ENCODE results near the gene HOPX. TPM values are rescaled to one million over a fixed set of nuclear protein-coding genes. Genes with fewer than 3 reads are reported as not detected.
"Not testable (repeated sequence)": the region's sequence is repeated elsewhere in the genome, so short reads cannot be mapped to it uniquely, and the experiment has no call there.

Gene HOPX
- total and polyA plus RNA-seq, 4 donors = 137 to 353 (median 325) TPM

DNA sequence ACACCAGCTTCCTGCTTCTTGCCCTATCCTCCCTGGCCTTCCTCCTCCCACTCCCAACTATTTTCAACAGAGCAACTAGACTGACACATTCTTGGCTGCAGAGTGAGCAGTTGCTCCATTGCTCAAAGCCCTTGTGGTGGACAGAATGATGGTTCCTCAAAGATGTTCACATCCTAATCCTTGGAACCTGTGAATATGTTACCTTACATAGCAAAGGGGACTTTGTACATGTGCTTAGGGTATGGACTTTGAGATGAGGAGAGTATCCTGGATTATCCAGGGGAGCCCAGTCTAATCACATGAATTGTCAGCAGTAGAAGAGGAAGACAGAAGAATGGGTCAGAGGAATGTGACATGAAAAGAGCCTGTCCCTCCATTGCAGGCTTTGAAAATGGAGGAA is 24.9 kb upstream of the HOPX start:
- no peak for DNase-seq (ENCODE audit: low read depth in 4 of 6, low spot score in 6 of 6)
- Histone ChIP-seq H3K4me3 (ENCODE audit: low read depth, low read length) (no peak overlapping the region), H3K4me1 (ENCODE audit: control insufficient read depth, insufficient read depth, low read length) (peaks cover 16% of the 10 kb centered on the region), H3K36me3 (ENCODE audit: control insufficient read depth, insufficient read depth, low read length) (no peaks in the 10 kb centered on the region), H3K27ac (ENCODE audit: low read depth, low read length) (no peak overlapping the region), H3K9me3 (ENCODE audit: control insufficient read depth, insufficient read depth, low read length) (no peaks in the 10 kb centered on the region), H3K27me3 (ENCODE audit: control insufficient read depth, insufficient read depth, low read length) (no peaks in the 10 kb centered on the region)

DNA sequence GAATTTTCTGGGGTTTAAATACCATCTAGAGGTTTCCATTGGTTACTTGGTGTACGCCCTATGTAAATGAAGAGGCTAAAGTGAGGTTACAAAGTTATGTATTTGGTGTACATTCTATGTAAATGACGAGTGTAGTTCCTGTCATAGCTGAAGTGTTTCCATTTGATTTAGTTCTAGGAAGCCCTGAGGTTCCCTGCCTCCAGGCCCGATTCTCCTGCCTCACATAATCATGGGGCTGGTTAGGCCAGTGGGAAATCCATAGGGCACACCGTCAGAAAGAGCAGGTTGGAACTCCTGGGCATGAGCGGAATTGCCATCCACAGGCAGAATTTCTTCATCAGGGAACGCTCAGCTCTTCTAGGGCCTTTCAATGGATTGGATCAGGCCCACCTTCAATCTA is 24.2 kb upstream of the HOPX start:
- 95% methylated on average over 5 of the region's 6 CpGs for WGBS (ENCODE audit: insufficient coverage)
- peak overlapping the region; percentile 83 for H3K27ac ChIP-seq (ENCODE audit: low read depth, low read length)
- no peaks in the 10 kb centered on the region for H3K9me3 ChIP-seq (ENCODE audit: control insufficient read depth, insufficient read depth, low read length)
- no peaks in the 10 kb centered on the region for H3K27me3 ChIP-seq (ENCODE audit: control insufficient read depth, insufficient read depth, low read length)
- H3K4me1 ChIP-seq (ENCODE audit: control insufficient read depth, insufficient read depth, low read length) = peaks cover 16% of the 10 kb centered on the region
- H3K4me3 ChIP-seq (ENCODE audit: low read depth, low read length) = no peak overlapping the region
- no peak for DNase-seq (ENCODE audit: low read depth in 4 of 6, low spot score in 6 of 6)
- H3K36me3 ChIP-seq (ENCODE audit: control insufficient read depth, insufficient read depth, low read length) = no peaks in the 10 kb centered on the region

DNA sequence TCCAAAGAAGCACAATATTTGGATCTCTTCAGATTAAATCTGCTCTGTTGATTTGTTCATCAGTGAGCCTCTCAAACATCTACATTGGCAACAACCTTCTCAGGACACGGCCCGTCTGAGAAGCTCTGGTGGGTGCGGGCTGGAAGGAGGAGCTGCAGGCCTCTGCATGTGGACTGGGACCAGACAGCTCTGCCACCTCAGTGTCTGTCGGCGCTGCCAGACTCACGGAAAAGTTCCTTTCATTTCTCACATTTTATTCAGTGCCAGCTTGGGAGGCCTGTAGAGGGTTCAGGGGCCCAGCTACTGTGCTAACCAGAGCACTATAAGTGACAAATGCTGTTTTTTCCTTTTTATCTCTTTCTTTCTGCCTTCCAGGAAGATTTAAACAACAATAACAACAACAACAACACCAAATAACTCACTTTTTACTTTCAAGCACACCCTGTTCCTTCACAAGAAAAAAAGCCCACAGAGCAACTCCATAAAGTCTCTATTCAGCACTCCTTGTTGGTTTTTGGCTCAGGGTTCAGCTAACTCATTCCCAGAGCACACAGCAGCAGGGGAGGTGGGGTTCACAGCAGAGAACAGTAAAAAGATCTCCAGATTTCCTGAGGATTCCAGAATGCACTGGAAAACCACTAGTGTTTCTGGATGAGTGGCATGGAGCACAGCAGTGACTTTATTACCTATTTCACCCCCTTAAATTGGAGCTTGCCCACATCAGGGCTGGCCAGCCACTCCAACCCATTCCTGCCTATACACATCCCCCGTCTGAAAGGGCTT is 23.2 kb upstream of the HOPX start:
- DNase-seq (ENCODE audit: low read depth in 4 of 6, low spot score in 6 of 6) = peak in 3 of 6 donors; percentile 46 to 77 (median 73)
- 46% methylated on average over 7 of the region's 7 CpGs for WGBS (ENCODE audit: insufficient coverage)
- peak overlapping the region; percentile 83 for H3K27ac ChIP-seq (ENCODE audit: low read depth, low read length)

DNA sequence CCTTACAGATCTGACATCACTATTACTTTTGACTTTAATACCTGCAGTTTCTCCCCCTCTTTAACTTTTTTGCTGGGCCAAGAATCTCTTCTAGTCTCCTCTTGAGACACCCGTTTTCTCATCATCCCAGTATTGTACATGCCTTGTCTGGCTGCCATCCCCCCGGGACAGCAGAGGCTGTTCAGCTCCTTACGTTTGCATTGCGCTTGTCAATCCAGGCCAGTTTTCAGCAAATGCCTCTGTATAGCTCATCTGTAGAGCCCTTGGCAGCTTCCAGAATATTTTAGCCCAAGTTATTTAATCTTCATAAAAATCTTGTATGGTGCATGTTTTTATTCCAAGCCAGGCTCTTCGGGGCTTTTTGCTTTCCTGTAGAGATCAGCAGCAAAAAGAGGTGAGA is 22.3 kb upstream of the HOPX start:
- peaks cover 19% of the 10 kb centered on the region for H3K4me1 ChIP-seq (ENCODE audit: control insufficient read depth, insufficient read depth, low read length)
- H3K9me3 ChIP-seq (ENCODE audit: control insufficient read depth, insufficient read depth, low read length) = no peaks in the 10 kb centered on the region
- peak overlapping the region; percentile 83 for H3K27ac ChIP-seq (ENCODE audit: low read depth, low read length)
- no peaks in the 10 kb centered on the region for H3K36me3 ChIP-seq (ENCODE audit: control insufficient read depth, insufficient read depth, low read length)
- peak in 1 of 6 donors; percentile 11 for DNase-seq (ENCODE audit: low read depth in 4 of 6, low spot score in 6 of 6)
- H3K27me3 ChIP-seq (ENCODE audit: control insufficient read depth, insufficient read depth, low read length) = no peaks in the 10 kb centered on the region
- H3K4me3 ChIP-seq (ENCODE audit: low read depth, low read length) = no peak overlapping the region
- WGBS (ENCODE audit: insufficient coverage) = 41% methylated on average over 4 of the region's 5 CpGs

More for the DNA sequence above, 23.2 kb upstream of the HOPX start:
- H3K4me3 ChIP-seq (ENCODE audit: low read depth, low read length) = no peak overlapping the region
- no peaks in the 10 kb centered on the region for H3K27me3 ChIP-seq (ENCODE audit: control insufficient read depth, insufficient read depth, low read length)
- H3K36me3 ChIP-seq (ENCODE audit: control insufficient read depth, insufficient read depth, low read length) = no peaks in the 10 kb centered on the region
- peaks cover 16% of the 10 kb centered on the region for H3K4me1 ChIP-seq (ENCODE audit: control insufficient read depth, insufficient read depth, low read length)
- no peaks in the 10 kb centered on the region for H3K9me3 ChIP-seq (ENCODE audit: control insufficient read depth, insufficient read depth, low read length)

DNA sequence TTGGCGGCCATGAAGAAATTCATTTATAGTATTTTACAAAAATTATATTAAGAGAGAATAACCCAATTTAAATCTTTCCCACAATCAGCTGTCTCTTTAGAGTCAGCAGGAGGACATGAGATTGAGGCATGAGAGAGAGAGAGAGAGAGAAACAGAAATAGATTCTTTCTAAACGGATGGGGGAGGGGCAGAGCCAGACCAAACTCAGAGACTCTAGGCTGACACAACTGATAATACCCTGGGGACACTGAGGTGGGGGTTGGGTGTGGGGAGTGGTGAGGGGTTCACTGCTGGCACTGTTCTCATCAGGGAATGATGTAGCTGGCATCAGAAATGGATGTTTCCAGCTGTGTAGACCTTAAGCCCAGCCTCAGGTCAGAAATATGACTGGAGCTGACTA is 20.5 kb upstream of the HOPX start:
- no peak for DNase-seq (ENCODE audit: low read depth in 4 of 6, low spot score in 6 of 6)
- H3K4me1 ChIP-seq (ENCODE audit: control insufficient read depth, insufficient read depth, low read length) = peaks cover 19% of the 10 kb centered on the region
- no peak overlapping the region for H3K4me3 ChIP-seq (ENCODE audit: low read depth, low read length)
- WGBS (ENCODE audit: insufficient coverage) = 33% methylated on average over 1 of the region's 2 CpGs
- H3K27me3 ChIP-seq (ENCODE audit: control insufficient read depth, insufficient read depth, low read length) = no peaks in the 10 kb centered on the region
- H3K36me3 ChIP-seq (ENCODE audit: control insufficient read depth, insufficient read depth, low read length) = no peaks in the 10 kb centered on the region
- no peak overlapping the region for H3K27ac ChIP-seq (ENCODE audit: low read depth, low read length)
- no peaks in the 10 kb centered on the region for H3K9me3 ChIP-seq (ENCODE audit: control insufficient read depth, insufficient read depth, low read length)

DNA sequence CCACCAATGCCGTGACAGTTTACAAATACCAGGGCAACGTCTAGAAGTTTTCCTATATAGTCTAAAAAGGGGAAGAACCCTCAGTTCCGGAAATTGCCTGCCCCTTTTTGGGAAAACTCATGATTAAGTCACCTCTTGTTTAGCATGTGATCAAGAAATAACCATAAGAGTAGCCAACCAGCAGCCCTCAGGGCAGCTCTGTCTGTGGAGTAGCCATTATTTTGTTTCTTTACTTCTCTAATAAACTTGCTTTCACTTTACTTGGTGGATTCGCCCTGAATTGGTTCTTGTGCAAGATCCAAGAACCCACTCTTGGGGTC is 20.0 kb upstream of the HOPX start:
- Histone ChIP-seq H3K4me1 (ENCODE audit: control insufficient read depth, insufficient read depth, low read length) (peaks cover 19% of the 10 kb centered on the region), H3K27me3 (ENCODE audit: control insufficient read depth, insufficient read depth, low read length) (no peaks in the 10 kb centered on the region), H3K36me3 (ENCODE audit: control insufficient read depth, insufficient read depth, low read length) (no peaks in the 10 kb centered on the region), H3K9me3 (ENCODE audit: control insufficient read depth, insufficient read depth, low read length) (no peaks in the 10 kb centered on the region), H3K27ac (ENCODE audit: low read depth, low read length) (no peak overlapping the region), H3K4me3 (ENCODE audit: low read depth, low read length) (no peak overlapping the region)
- WGBS (ENCODE audit: insufficient coverage) = 100% methylated on average over 1 of the region's 4 CpGs
- DNase-seq (ENCODE audit: low read depth in 4 of 6, low spot score in 6 of 6) = no peak

DNA sequence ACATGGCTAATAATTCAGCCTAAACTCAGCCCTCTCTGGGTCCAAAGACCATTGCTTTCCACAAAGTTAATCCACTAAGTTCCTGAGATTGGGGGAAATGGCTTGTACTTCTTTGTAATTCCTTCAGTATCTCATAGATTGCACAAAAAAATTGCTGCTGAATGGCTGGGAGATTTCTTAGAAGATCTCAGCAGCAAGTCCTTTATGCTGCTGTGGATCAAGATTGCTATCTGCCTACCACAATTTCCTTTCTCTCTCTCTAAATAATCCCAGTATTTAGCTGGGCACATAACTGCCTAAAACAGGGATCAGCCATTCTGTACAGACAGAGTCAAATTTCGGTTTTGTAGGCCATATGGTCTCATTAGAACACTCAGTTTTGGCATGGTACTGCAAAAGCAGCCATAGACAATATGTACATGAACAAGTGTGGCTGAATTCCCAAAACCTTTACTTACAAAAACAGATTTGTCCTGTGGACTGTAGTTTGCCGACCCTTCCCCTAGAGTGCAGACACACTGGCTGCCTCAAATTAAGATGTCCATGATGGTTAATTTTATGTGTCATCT is 18.5 kb upstream of the HOPX start:
- Histone ChIP-seq H3K27me3 (ENCODE audit: control insufficient read depth, insufficient read depth, low read length) (no peaks in the 10 kb centered on the region), H3K4me3 (ENCODE audit: low read depth, low read length) (no peak overlapping the region), H3K27ac (ENCODE audit: low read depth, low read length) (no peak overlapping the region), H3K9me3 (ENCODE audit: control insufficient read depth, insufficient read depth, low read length) (no peaks in the 10 kb centered on the region), H3K4me1 (ENCODE audit: control insufficient read depth, insufficient read depth, low read length) (peaks cover 16% of the 10 kb centered on the region), H3K36me3 (ENCODE audit: control insufficient read depth, insufficient read depth, low read length) (no peaks in the 10 kb centered on the region)
- DNase-seq (ENCODE audit: low read depth in 4 of 6, low spot score in 6 of 6) = peak in 1 of 6 donors; percentile 31
- WGBS (ENCODE audit: insufficient coverage) = 100% methylated on average over 1 of the region's 2 CpGs

DNA sequence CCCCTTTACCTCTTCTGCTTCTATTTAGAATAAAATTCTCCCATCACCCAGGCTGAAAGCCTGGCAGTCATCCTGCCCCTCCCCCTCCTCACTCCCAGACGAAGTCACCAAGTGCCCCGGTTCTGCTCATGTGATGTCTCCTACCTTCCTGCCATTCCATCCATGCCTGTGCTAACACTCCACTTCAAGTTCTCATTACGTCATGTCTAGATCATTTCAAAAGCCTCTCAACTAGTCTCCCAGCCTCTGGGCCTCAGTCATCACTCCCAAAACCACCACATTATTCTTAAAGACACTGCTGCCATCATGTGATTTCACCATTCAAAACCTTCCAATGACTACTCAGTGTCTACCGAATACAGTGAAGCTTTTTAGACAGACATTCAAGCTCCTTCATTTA is 17.2 kb upstream of the HOPX start:
- DNase-seq (ENCODE audit: low read depth in 4 of 6, low spot score in 6 of 6) = no peak
- 75% methylated on average over 4 of the region's 4 CpGs for WGBS (ENCODE audit: insufficient coverage)
- Histone ChIP-seq H3K27ac (ENCODE audit: low read depth, low read length) (no peak overlapping the region), H3K36me3 (ENCODE audit: control insufficient read depth, insufficient read depth, low read length) (no peaks in the 10 kb centered on the region), H3K4me3 (ENCODE audit: low read depth, low read length) (no peak overlapping the region), H3K27me3 (ENCODE audit: control insufficient read depth, insufficient read depth, low read length) (no peaks in the 10 kb centered on the region), H3K9me3 (ENCODE audit: control insufficient read depth, insufficient read depth, low read length) (no peaks in the 10 kb centered on the region), H3K4me1 (ENCODE audit: control insufficient read depth, insufficient read depth, low read length) (peaks cover 7% of the 10 kb centered on the region)

DNA sequence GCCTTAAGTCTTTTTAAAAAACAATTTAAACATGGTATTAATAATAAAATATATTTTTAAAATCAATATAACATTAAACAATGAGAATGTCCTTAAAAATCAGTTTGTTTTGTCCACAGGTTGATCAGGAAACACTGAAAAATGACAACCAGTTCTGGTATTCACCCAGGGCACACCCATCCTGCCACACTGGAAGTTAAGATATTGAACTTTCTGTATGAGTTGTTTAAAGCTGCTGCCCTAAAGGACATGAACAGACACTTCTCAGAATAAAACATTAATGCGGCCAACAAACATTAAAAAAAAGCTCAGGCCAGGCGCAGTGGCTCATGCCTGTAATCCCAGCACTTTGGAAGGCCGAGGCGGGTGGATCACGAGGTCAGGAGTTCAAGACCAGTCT is 15.0 kb upstream of the HOPX start:
- WGBS (ENCODE audit: insufficient coverage) = 100% methylated on average over 3 of the region's 5 CpGs
- Histone ChIP-seq H3K4me3 (ENCODE audit: low read depth, low read length) (no peak overlapping the region), H3K27ac (ENCODE audit: low read depth, low read length) (no peak overlapping the region), H3K27me3 (ENCODE audit: control insufficient read depth, insufficient read depth, low read length) (no peaks in the 10 kb centered on the region), H3K4me1 (ENCODE audit: control insufficient read depth, insufficient read depth, low read length) (peaks cover 7% of the 10 kb centered on the region), H3K9me3 (ENCODE audit: control insufficient read depth, insufficient read depth, low read length) (no peaks in the 10 kb centered on the region), H3K36me3 (ENCODE audit: control insufficient read depth, insufficient read depth, low read length) (no peaks in the 10 kb centered on the region)
- DNase-seq (ENCODE audit: low read depth in 4 of 6, low spot score in 6 of 6) = no peak

DNA sequence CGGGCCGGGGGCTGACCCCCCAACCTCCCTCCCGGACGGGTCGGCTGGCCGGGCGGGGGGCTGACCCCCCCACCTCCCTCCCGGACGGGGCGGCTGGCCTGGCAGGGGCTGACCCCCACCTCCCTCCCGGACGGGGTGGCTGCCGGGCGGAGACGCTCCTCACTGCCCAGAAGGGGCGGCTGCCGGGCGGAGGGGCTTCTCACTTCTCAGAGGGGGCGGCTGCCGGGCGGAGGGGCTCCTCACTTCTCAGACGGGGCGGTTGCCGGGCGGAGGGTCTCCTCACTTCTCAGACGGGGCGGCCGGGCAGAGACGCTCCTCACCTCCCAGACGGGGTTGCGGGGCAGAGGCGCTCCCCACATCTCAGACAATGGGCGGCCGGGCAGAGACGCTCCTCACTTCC is 12.4 kb upstream of the HOPX start:
- not testable (repeated sequence) for DNase-seq (ENCODE audit: low read depth in 4 of 6, low spot score in 6 of 6); H3K27me3 ChIP-seq (ENCODE audit: control insufficient read depth, insufficient read depth, low read length); H3K27ac ChIP-seq (ENCODE audit: low read depth, low read length); H3K9me3 ChIP-seq (ENCODE audit: control insufficient read depth, insufficient read depth, low read length); H3K4me3 ChIP-seq (ENCODE audit: low read depth, low read length); H3K4me1 ChIP-seq (ENCODE audit: control insufficient read depth, insufficient read depth, low read length); H3K36me3 ChIP-seq (ENCODE audit: control insufficient read depth, insufficient read depth, low read length)
- 94% methylated on average over 3 of the region's 35 CpGs for WGBS (ENCODE audit: insufficient coverage)
